Dermis microvascular lymphatic vessel endothelial cell (primary cell): ENCODE results near the gene CFAP46. TPM values are rescaled to one million over a fixed set of nuclear protein-coding genes. Genes with fewer than 3 reads are reported as not detected.

Experiments used
- DNase-seq, 2 donors: peaks; one replicate each; pipeline versions ENCODE4 v3.0.0 to v3.0.0-alpha.2; 2010; ENCODE audit warnings: low read depth in 2 of 2
- total RNA-seq: library from RNA; depleted of rRNA; stranded (reverse); fragments of >200 nt; gene quantifications from 2 replicates; pipeline ENCODE4 v1.2.1, GENCODE V29; 2014

Gene CFAP46
- total RNA-seq, 1 donor from 2014 or later: 1.2 TPM

GRCh38 chr10:132865851-132866600 lies 76.3 kb downstream of the CFAP46 start:
- no peak for DNase-seq

DNA sequence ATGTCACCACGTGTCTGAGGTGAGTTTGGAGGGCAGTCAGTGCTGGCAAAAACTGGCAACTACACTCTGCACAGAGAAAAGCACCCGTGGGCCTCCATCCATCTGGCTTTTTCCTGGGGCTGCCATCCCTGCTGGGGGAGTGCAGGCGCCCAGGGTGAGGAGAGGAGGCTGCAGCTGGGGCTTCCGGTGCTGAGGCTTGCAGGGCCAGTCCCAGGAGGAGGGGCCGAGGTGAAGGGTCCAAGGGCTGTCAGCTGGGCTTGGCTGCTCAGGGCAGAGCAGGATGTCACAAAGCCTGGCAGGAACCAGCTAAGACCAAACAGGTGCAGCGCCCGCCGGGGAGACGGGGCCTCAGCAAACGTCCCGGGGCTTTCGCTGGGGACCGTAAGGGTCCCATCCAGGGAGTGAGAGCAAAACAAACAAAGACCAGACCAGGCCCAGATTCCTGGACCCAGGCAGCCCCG lies 77.2 kb downstream of the CFAP46 start:
- DNase-seq: no peak

DNA sequence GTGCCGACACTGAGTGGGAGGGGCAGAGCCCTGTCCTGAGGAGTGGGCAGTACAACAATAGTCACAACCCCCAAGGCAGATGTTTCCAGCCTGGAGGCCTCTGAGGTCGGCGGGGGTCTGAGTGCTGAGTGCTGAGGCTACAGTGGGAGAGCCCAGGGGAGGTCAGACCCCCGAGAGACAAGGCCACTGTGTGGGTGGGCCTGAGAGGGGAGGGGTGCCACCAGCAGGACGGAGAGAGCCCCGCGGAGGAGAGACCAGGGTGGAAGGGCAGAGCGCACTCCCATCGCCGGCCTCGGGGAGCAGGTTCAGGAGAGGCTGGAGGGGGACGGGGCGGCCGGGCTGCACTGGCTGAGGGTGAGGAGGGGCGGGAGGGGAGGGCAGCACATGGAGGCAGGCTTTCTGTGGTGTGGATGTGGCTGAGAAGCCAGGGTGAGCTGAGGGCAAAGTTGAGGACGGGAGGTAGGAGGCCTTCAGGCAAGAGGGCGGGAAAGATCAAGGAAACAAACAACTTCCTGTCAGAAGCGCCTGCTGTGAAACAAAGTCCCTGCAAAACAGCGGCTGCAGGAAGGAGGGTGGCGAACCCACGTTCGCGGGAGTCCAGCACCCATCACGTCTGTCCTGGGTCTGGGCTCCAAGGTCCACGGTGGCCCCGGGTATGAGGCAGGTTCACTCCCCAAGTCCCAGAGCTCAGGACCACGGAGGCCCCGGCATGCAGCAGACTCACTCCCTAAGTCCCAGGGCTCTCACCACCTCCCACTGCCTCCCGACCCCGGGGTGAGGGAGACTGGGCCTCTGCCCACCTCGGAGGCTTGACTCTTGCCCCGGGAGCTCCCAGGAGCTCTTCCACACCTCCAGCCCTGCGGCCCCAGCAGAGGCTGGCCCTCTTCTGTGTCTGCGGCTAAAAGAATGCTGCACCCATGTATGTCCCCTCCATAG lies 79.6 kb downstream of the CFAP46 start:
- DNase-seq: no peak

DNA sequence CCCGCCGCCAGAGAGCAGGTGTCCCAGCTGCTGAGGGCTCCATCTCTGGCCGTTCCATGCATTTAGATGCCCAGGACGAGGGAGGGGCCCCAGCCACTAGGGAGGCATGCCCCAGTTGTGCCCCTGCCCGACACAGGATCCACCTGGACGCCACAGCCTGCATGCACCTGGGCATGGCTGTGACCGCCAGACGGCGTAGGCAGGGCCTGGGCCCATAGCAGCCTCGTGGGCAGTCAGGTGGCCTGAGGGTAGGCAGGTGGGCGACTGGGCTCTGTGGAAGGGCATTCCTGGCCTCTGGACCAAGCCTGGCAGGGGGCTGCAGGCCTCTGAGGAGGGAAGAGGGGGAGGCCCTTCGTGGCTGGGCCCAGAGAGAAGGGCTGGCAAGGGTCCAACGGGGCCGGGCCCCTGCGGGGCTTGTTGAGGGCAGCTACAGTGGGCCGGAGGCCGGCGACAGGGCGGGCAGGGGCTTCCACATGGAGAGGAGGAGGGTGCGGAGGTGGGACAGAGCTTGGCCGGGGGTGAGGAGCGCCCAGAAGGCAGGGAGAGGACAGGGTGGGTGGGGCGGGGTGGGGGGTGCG lies 80.4 kb downstream of the CFAP46 start:
- DNase-seq: no peak

DNA sequence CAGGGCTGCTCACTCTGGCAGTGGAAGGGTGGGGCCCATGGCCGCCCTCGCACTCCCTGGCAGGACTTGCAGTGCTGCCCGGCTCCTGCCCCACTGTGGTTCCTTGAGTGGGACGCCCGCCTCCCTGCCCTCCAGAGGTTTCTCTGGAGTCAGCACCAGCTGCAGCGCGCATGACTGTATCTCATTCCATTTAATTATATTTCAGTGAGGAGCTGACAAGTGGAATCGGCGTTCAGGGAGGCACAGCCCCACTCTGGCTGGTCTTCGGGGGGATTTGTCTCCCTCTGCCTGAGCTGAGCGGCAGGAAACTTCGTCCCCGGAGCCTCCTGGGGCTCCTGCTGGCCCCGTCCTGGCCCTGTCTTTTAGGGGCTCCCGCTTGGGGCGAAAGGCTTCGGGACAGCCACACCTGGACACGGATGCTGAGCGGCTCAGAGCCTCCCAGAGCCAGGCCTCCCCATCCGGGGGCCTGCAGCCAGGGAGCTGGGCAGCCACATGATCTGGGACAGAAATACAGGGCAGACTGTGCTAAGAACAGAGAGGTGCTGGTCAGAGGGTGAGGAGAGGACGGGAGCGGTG lies 81.2 kb downstream of the CFAP46 start:
- no peak for DNase-seq

GRCh38 chr10:132860532-132860931 lies 81.8 kb downstream of the CFAP46 start:
- DNase-seq: no peak

DNA sequence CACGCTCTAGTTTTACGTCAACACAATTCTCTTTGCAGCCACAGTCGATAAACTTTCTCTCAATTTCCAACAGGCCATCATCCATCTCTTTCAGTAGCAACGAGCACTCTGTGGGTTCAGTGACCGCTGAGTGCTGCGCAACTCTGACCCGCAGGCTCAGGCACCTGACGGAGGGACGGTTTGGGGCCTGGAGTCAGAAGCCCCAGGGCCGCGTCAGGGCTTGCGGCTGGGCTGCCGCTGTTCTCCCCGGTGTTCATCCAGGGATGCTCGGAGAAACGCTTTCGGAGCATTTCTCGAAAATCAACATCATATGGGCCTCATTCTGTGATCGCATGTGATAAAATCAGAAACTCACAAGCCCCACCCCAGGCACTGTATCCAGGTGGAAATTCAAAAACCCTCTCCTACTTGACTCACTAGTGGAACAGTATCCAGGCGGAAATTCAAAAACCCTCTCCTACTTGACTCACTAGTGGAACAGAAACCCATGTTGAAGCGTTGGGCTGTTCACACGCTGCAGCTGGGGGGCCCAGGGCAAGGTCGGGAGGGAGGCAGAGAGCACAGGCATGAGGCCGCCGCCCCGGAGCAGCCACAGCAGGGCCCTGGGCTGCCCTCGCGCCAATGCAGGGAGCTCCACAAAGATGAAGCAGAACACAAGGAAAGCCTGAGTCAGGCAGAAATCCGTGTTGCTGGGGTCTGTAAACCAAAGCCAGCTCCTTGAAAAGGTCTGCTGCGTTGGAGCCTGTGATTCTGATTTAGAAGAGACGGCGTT lies 83.1 kb downstream of the CFAP46 start:
- no peak for DNase-seq

DNA sequence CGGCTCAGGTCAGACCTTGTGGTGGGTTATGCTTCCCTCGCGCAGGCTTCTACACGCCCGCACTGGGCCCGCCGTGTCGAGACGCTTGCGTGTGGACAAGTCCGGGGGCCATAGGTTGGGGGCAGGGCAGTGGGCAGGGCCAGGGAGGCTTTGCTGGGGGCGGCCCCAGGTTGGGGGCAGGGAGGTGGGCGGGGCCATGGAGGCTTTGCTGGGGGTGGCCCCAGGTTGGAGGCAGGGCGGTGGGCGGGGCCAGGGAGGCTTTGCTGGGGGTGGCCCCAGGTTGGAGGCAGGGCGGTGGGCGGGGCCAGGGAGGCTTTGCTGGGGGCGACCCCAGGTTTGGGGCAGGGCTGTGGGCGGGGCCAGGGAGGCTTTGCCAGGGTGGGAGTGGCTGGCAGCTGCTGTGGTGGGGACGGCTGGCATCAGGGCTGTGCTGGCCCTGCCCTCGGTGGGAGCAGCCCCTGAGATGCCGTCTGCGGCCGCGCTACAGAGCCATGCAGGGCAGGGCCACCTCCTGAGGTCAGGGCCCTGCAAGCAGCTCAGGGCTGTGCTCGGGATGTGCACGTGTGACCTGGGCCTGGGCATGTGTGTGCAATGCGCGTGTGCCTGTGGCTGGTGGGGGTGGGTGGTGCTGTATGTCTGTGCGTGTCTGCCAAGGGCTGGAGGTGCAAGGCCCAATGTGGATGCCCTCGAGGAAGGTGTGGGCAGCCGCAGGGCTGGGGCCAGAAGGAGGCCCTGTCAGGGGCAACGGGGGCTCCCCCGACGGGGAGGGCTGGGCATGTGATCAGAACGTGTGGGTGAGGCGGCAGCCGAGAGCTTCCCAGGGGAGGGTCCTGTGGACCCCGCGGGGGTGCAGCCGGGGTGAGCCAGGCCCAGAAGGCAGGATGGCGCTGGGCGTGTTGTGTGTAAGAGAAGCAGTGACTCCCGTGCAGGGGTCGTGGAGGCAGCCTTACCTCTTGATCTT lies 84.0 kb downstream of the CFAP46 start:
- DNase-seq: no peak

- no peak for DNase-seq
These were observed 85.4 kb downstream of the CFAP46 start for GRCh38 chr10:132856869-132857524.

DNA sequence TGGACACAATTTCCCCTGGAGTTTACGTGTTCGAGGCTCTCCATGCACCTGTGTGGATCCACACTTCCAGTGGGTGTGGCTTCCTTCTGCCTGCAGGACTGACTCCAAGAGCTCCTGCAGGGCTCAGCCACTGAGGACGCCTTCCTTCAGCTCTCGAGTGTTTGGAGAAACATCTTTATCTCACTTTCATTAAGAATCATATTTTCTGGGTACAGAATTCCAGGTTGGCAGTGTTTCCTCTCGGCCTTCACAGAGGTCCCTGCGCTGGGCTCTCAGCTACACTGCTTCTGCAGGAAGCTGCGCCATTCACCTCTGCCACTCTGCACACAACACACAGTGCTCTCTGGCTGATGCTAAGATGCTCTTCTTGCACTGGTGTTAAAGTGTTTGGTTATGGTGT lies 86.5 kb downstream of the CFAP46 start:
- no peak for DNase-seq

DNA sequence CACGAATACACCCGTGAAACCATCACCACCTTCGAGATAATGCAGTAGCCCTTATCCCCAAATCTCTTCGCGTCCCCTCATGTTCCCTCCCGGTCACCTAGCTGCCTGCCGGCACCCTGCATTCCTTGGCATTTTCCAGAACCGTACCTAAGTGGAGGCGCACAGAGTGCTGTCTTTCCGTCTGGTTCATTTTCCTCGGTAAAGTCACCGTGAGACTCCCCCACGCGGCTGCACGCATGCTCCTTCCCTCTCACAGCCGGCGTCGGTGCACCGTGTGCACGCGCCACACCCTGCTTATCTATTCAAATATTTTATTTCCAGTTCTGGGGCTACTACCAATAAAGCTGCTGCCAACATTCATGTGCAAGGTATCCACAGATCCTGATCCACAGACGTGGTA lies 90.9 kb downstream of the CFAP46 start:
- DNase-seq: no peak

DNA sequence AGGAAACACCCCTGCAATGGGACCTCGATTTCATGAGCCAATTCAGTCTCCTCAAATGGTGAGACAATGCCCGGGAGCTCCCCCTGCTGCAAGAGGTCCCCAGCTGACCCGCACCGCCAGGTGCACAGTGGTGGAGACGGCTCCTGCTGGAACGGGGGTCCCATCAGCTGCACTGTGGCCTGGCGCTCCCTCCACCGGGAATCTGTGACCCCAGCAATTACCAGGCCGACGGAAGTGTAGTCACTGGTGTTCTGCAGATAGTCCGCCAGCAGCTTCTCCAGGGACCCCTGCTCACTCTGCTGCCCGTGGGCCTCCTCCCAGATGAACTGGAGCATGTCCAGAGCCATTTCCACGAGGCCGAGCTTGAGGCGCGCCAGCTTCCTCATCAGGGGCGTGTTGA lies 91.5 kb downstream of the CFAP46 start:
- DNase-seq: no peak

DNA sequence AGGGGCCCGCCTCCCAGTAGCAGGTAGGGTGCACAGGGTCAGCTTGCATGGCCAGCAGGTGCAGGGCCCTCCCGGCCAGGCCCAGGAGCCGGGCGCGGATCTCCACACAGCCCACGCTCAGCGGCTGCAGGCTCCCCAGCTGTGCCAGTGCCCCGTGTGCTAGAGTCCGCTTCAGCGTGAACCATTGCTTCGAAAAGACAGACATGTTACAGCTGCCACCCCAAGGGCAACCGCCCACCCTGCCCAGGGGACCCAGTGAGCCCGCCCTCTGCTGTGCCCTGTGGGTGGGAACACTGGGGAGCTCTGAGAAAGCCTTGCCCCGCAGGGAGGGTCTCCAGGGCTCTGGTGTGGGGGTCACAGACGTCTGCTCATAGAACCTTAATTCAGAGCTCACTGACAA lies 92.1 kb downstream of the CFAP46 start:
- no peak for DNase-seq

DNA sequence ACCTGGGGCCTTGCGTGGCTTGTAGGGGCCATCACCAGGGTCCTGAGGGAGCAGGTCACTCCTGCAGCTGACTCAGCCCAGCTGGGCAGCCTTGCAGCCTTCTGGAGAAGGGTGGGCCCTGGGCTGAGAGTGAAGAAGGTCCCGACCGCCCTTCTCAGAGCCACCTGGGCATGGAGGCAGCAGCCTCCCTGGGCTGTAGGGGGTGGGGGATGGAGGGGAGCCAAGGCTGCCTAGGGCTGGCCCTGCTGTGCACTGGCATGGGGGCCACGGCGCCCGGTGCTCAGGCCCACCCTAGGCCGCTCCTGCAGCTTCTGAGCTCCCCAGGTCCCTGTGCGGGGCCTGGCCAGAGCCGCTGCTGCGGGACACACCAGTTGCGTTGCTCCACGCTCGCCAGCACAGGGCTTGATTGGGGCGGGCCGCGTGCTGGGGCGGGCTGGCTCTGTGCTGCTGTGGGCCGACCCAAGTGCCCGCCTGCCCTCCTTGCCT lies 92.8 kb downstream of the CFAP46 start:
- no peak for DNase-seq

DNA sequence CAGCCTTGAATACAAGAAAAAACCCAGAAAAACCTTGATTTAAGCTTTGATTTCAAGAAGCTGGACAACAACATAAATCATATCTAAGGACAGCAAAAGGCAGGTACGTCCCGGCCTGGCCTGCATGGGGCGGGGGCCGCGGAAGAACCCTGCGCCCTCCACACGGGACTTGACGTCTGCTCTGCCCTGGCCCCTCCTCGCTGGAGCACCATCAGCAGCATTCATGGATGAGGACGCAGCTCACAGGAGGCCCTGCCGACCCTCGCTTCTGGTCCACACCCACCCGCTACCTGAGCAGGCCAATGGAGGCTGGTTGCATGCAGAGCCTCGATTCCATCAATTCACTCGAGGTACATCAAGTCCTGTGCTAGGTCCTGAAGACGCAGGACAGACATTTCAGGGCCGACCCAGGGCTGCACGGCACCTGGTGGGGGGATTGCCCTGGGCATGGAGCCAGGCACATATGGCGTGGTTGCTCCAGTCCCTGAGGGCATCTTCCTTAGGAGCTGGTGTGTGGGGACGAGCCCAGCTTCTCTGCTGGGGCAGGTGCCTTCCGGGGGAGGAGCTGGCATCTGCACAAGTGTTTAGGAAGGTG lies 93.3 kb downstream of the CFAP46 start:
- DNase-seq: no peak

DNA sequence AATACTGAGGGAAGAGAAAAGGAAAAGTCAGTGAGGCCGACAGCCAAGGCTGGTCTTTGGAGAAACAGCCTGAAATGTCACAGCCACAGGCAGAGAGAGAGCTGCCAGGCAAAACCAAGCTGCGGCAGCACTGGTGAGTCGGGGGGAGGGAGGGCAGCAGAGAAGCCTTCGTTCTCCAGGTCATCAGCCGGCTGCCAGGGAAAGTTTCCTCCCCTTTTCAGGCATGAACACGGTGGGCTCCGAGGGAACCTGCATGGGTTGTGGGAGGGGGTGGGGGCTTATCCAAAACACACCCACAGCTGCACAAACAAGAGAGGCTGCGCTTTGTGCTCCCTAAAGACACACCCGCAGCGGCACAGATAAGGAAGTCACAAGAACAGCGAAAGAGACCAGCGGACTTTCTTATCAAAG lies 94.1 kb downstream of the CFAP46 start:
- DNase-seq: no peak

- no peak for DNase-seq
These were observed 94.5 kb downstream of the CFAP46 start for GRCh38 chr10:132847856-132848255.

DNA sequence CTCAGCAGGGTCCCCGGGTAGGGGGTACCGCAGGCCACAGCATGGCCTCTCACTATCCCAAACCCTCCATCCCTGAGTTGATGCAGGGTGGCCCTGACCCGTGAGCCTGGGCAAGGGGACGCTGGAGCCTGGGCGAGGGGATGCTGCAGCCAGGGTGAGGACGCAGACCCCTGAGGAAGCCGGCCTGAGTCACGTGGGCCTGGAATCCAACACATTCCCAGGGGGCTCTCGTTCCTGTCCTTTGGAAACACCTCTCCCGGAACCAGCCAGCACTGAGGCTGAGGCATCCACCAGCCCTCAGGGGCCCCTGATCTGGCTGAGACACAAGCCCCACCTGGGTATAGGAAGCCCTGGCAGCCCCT lies 95.0 kb downstream of the CFAP46 start:
- no peak for DNase-seq
